HepG2 (cell line): Measurements from ENCODE around the gene C10orf67. TPM values are rescaled to one million over a fixed set of nuclear protein-coding genes. Genes with fewer than 3 reads are reported as not detected.

ENCODE experiments used
- ATAC-seq: fragments of 200-7000 bp; cut with Tn5 transposase; 3 replicates; pipeline ENCODE4 v1.9.1; 2020; ENCODE audit warnings: mild to moderate bottlenecking, moderate library complexity
- BruUV-seq: library from RNA; stranded (reverse); fragments of 400-500 nt; replicated peaks from 2 replicates; lab custom pipeline; 2021; lab: Mats Ljungman, UMichigan
- CTCF ChIA-PET: fragments of 300-600 bp; formaldehyde crosslinking; extraction: SDS; loops from one replicate; lab custom pipeline; 2021; ENCODE audit warnings: low total read pairs, inconsistent platforms, low intra/inter-chr PET ratio; lab: Yijun Ruan, JAX
- POLR2A ChIA-PET: fragments of 350-600 bp; sonication (Branson Sonifier 250); formaldehyde crosslinking; loops from one replicate; lab custom pipeline; 2020; ENCODE audit warnings: antibody characterized with exemption, inconsistent platforms; lab: Yijun Ruan, JAX
- DNase-seq: peaks from one replicate; pipeline ENCODE4 v3.0.0-alpha.2; 2015; ENCODE audit warnings: low spot score
- FAIRE-seq: peaks from 3 replicates; lab custom pipeline; 2011; peaks lifted over from hg19 to GRCh38; lab: Jason Lieb, UNC
- H2AFZ ChIP-seq: one replicate; pipeline ENCODE4 v1.6.1; 2011; ENCODE audit warnings: low read length, inconsistent platforms
- H3K27ac ChIP-seq: fragments of 300-600 bp; 3 replicates; pipeline ENCODE4 v1.8.0; 2011; ENCODE audit warnings: mixed run types, mild to moderate bottlenecking, mixed read lengths, low read length, inconsistent platforms; ENCODE audit not compliant: insufficient read depth; ENCODE audit errors: extremely low read length
- H3K27me3 ChIP-seq, 2 experiments: fragments of 200-600 bp in 1 of 2; 2 replicates in 1 of 2; 3 replicates in 1 of 2; pipeline versions ENCODE4 v1.6.0 to v1.8.0; 2011; ENCODE audit warnings: low read length in 2 of 2, mild to moderate bottlenecking in 2 of 2, moderate library complexity in 2 of 2, inconsistent platforms in 1 of 2; ENCODE audit not compliant: insufficient read depth in 2 of 2, control insufficient read depth in 1 of 2
- H3K36me3 ChIP-seq, 2 experiments: fragments of 200-600 bp in 1 of 2; replicated peaks in 1 of 2; 2 replicates in 1 of 2; 3 replicates in 1 of 2; pipeline versions ENCODE4 v1.5.1 to v1.8.0; 2011; ENCODE audit warnings: low read length in 2 of 2, inconsistent platforms in 1 of 2; ENCODE audit not compliant: insufficient read depth in 2 of 2, control insufficient read depth in 1 of 2
- H3K4me1 ChIP-seq: 2 replicates; pipeline ENCODE4 v1.5.1; 2012; ENCODE audit warnings: low read length, inconsistent platforms; ENCODE audit not compliant: insufficient read depth
- H3K4me2 ChIP-seq: 2 replicates; pipeline ENCODE4 v1.6.0; 2011; ENCODE audit warnings: low read depth, low read length, inconsistent platforms
- H3K4me3 ChIP-seq, 3 experiments: fragments of 200-600 bp in 1 of 3; sonication (generic), shearing (Covaris generic) in 1 of 3; replicated peaks in 1 of 3; 2 replicates each; pipeline ENCODE4 v1.5.1; 2011 to 2016; ENCODE audit warnings: low read length in 3 of 3, inconsistent platforms in 2 of 3, low read depth in 2 of 3, mild to moderate bottlenecking in 2 of 3, control low read depth in 1 of 3, mixed read lengths in 1 of 3; ENCODE audit not compliant: insufficient read depth in 1 of 3
- H3K79me2 ChIP-seq: one replicate; pipeline ENCODE4 v1.6.1; 2011; ENCODE audit warnings: low read length, inconsistent platforms; ENCODE audit not compliant: insufficient read depth
- H3K9ac ChIP-seq: 2 replicates; pipeline ENCODE4 v1.6.0; 2011; ENCODE audit warnings: mild to moderate bottlenecking, low read depth, low read length, inconsistent platforms; ENCODE audit not compliant: insufficient read depth
- H3K9me3 ChIP-seq: 2 replicates; pipeline ENCODE4 v1.5.1; 2012; ENCODE audit warnings: mild to moderate bottlenecking, low read length
- H4K20me1 ChIP-seq: 2 replicates; pipeline ENCODE4 v1.6.0; 2011; ENCODE audit warnings: inconsistent platforms, mild to moderate bottlenecking, low read length, moderate library complexity; ENCODE audit not compliant: insufficient read depth
- ARID2 ChIP-seq: sonication (generic); formaldehyde crosslinking; IDR thresholded peaks from 2 replicates; pipeline ENCODE4 v1.8.1; 2022; ENCODE audit warnings: mild to moderate bottlenecking, missing genetic modification reagents, borderline replicate concordance
- ATAD3A ChIP-seq: sonication (generic); formaldehyde crosslinking; IDR thresholded peaks from 2 replicates; pipeline ENCODE4 v1.4.0; 2020; ENCODE audit warnings: missing genetic modification reagents
- ATF7 ChIP-seq, 2 experiments: fragments of 450-650 bp in 1 of 2; sonication (generic) in 1 of 2; formaldehyde crosslinking in 1 of 2; IDR thresholded peaks; 2 replicates each; pipeline versions ENCODE4 v1.4.0 to v1.6.1; 2016 to 2020; ENCODE audit warnings: antibody characterized with exemption in 1 of 2, mild to moderate bottlenecking in 1 of 2, missing genetic modification reagents in 1 of 2
- KMT2A ChIP-seq: sonication (generic); formaldehyde crosslinking; IDR thresholded peaks from 2 replicates; pipeline ENCODE4 v1.4.0; 2020; ENCODE audit warnings: missing genetic modification reagents
- LCORL ChIP-seq, 2 experiments: fragments of 450-650 bp in 1 of 2; sonication (generic) in 1 of 2; formaldehyde crosslinking in 1 of 2; IDR thresholded peaks; 2 replicates each; pipeline versions ENCODE4 v1.5.0 to v1.6.1; 2017 to 2020; ENCODE audit warnings: antibody characterized with exemption in 1 of 2, missing genetic modification reagents in 1 of 2
- MEF2D ChIP-seq: sonication (generic); formaldehyde crosslinking; IDR thresholded peaks from 2 replicates; pipeline ENCODE4 v1.5.1; 2020; ENCODE audit warnings: mild to moderate bottlenecking, missing genetic modification reagents
- MXD3 ChIP-seq: IDR thresholded peaks from 2 replicates; pipeline ENCODE4 v1.6.1; 2016; ENCODE audit warnings: mild to moderate bottlenecking, missing biosample characterization, missing genetic modification reagents
- NFE2 ChIP-seq: sonication (generic); formaldehyde crosslinking; IDR thresholded peaks from 2 replicates; pipeline ENCODE4 v1.4.0; 2020; ENCODE audit warnings: missing genetic modification reagents
- NKX3-1 ChIP-seq: sonication (generic); formaldehyde crosslinking; IDR thresholded peaks from 2 replicates; pipeline ENCODE4 v1.5.0; 2020; ENCODE audit warnings: missing genetic modification reagents
- PAXIP1 ChIP-seq: sonication (generic); formaldehyde crosslinking; conservative IDR thresholded peaks from 2 replicates; pipeline ENCODE4 v1.4.0; 2020; ENCODE audit warnings: mild to moderate bottlenecking, missing genetic modification reagents, moderate library complexity
- TERF1 ChIP-seq: sonication (generic); formaldehyde crosslinking; IDR thresholded peaks from 2 replicates; pipeline ENCODE4 v1.8.0; 2022; ENCODE audit warnings: mild to moderate bottlenecking, missing genetic modification reagents, moderate library complexity
- ZNF160 ChIP-seq: sonication (generic); formaldehyde crosslinking; IDR thresholded peaks from 2 replicates; pipeline ENCODE4 v1.8.0; 2022; ENCODE audit warnings: mild to moderate bottlenecking, inconsistent platforms, missing genetic modification reagents
- ZNF180 ChIP-seq: sonication (generic); formaldehyde crosslinking; IDR thresholded peaks from 2 replicates; pipeline ENCODE4 v1.4.0; 2020; ENCODE audit warnings: low read depth, missing genetic modification reagents, borderline replicate concordance
- ZNF326 ChIP-seq: sonication (generic); formaldehyde crosslinking; IDR thresholded peaks from 2 replicates; pipeline ENCODE4 v1.4.0; 2020; ENCODE audit warnings: missing genetic modification reagents, borderline replicate concordance
- ZNF619 ChIP-seq: sonication (generic); formaldehyde crosslinking; IDR thresholded peaks from 2 replicates; pipeline ENCODE4 v1.4.0; 2020; ENCODE audit warnings: mild to moderate bottlenecking, missing genetic modification reagents
- ZNF788 ChIP-seq: sonication (generic); formaldehyde crosslinking; IDR thresholded peaks from 2 replicates; pipeline ENCODE4 v1.5.0; 2020; ENCODE audit warnings: mild to moderate bottlenecking, missing genetic modification reagents, borderline replicate concordance
- ZNF839 ChIP-seq: sonication (generic); formaldehyde crosslinking; IDR thresholded peaks from 2 replicates; pipeline ENCODE4 v1.4.0; 2020; ENCODE audit warnings: missing genetic modification reagents, mild to moderate bottlenecking, borderline replicate concordance
- WGBS: methylation state at CpG from one replicate; pipeline ENCODE4 v1.1.6; 2017; ENCODE audit warnings: low lambda C conversion rate; 5-methylcytosine and 5-hydroxymethylcytosine counted together
- in situ Hi-C: cut with HindIII; loops from 2 replicates; pipeline ENCODE4 v1.10.0; 2017; ENCODE audit warnings: low pct_unique_long_range_greater_than_20kb; ENCODE audit not compliant: extremely low pct_ligation_motif_present
- intact Hi-C: fragments of 100-400 bp; cut with micrococcal nuclease; formaldehyde crosslinking; loops from one replicate; pipeline ENCODE4 v1.10.0; 2022; ENCODE audit not compliant: unreplicated experiment
- polyA plus RNA-seq, 8 experiments: library from polyadenylated mRNA; depleted of rRNA in 3 of 8; stranded (reverse) in 7 of 8; unstranded in 1 of 8; fragments of >200 nt; fragmentation: Illumina TruSeq in 4 of 8; extraction: Trizol in 4 of 8; gene quantifications; 2 replicates each; pipeline versions ENCODE4 v1.2.1 to v1.2.3, GENCODE V29; 2011 to 2016; ENCODE audit warnings: low read depth in 4 of 8, missing spikeins in 1 of 8, mixed read lengths in 1 of 8; ENCODE audit not compliant: insufficient read depth in 1 of 8
- total RNA-seq, 5 experiments: library from RNA; depleted of rRNA; stranded (reverse); fragments of >200 nt; fragmentation: Illumina TruSeq; extraction: Trizol; gene quantifications; 2 replicates each; pipeline ENCODE4 v1.2.3, GENCODE V29; 2016; ENCODE audit warnings: low read depth in 1 of 5

The C10orf67 gene
- total and polyA plus RNA-seq, 2 of the 13 experiments (the other 11 are each of a cell fraction or from before 2014, with no cell fraction given), result not detected

GRCh38 chr10:23157239-23157681 is 187.3 kb downstream of the C10orf67 start:
- intact Hi-C loops, result loop anchor here (5.0 kb wide), 1 partner anchor 60 kb away; the partner anchor contains the start of gene MSRB2
- peak; percentile 67 for ATAC-seq
- no peaks in the 10 kb centered on the region for H3K36me3 ChIP-seq
- POLR2A ChIA-PET, result no interaction called here
- no peak overlapping the region for H2AFZ ChIP-seq
- in situ Hi-C loops, result loop anchor here (5.0 to 25.0 kb wide), 3 partner anchors 135 to 530 kb away; no protein-coding TSS in a partner anchor
- H3K9me3 ChIP-seq, result no peaks in the 10 kb centered on the region
- no peak overlapping the region for H3K4me3 ChIP-seq
- H3K27me3 ChIP-seq, result peaks cover 2 to 8% of the 10 kb centered on the region in 2 experiments; a peak in 2 of 5 replicates
- TF ChIP-seq KMT2A (no peak), PAXIP1 (no peak), ZNF160 (CRISPR knock-in tag) (no peak), ARID2 (CRISPR knock-in tag) (no peak), NKX3-1 (CRISPR knock-in tag) (no peak), ZNF619 (no peak), TERF1 (no peak), ZNF788 (CRISPR knock-in tag) (no peak), ZNF839 (CRISPR knock-in tag) (no peak), LCORL (IDR thresholded peaks at IDR 0.05) (no peak), LCORL (CRISPR knock-in tag; IDR thresholded peaks at IDR 0.05) (no peak), MXD3 (no peak), ZNF180 (no peak), ATF7 (IDR thresholded peaks at IDR 0.05) (no peak), ATF7 (CRISPR knock-in tag; IDR thresholded peaks at IDR 0.05) (no peak), NFE2 (no peak), ZNF326 (CRISPR knock-in tag) (no peak), MEF2D (no peak), ATAD3A (CRISPR knock-in tag) (no peak)
- TF ChIP-seq, all 625 proteins: peak for 0
- H4K20me1 ChIP-seq, result no peaks in the 10 kb centered on the region; the same call in 1 of the 2 replicates
- H3K4me2 ChIP-seq, result no peak overlapping the region
- no peak overlapping the region for H3K9ac ChIP-seq
- H3K27ac ChIP-seq, result no peak overlapping the region
- DNase-seq (no peak), FAIRE-seq (no peak)
- 19% methylated on average over 14 of the region's 14 CpGs for WGBS
- CTCF ChIA-PET, result interaction anchor here (1.7 to 6.5 kb wide), 2 partner anchors 136 to 545 kb away, joined by 10 to 157 read pairs; no protein-coding TSS in a partner anchor
- no peaks in the 10 kb centered on the region for H3K79me2 ChIP-seq
- peaks cover 10% of the 10 kb centered on the region for H3K4me1 ChIP-seq
- no TSS peak for BruUV-seq
